ENCODE measurements around the gene SORCS3. TPM values are rescaled to one million over a fixed set of nuclear protein-coding genes. Genes with fewer than 3 reads are reported as not detected.
"Not testable (repeated sequence)": the region's sequence is repeated elsewhere in the genome, so short reads cannot be mapped to it uniquely, and the experiment has no call there.

Gene SORCS3
- total RNA-seq, 2 experiments from 2014 or later = not detected

GRCh38 chr10:104680467-104681401 lies 39.6 kb downstream of the SORCS3 start:
- ChIA-PET POLR2A (no interaction called here), CTCF (no interaction called here)
- peaks cover 17% of the 10 kb centered on the region for H3K27me3 Mint-ChIP-seq (ENCODE audit: low read depth)
- no peaks in the 10 kb centered on the region for H3K36me3 Mint-ChIP-seq (ENCODE audit: low read depth)
- no peak overlapping the region for H3K4me3 Mint-ChIP-seq
- no peaks in the 10 kb centered on the region for H3K9me3 Mint-ChIP-seq (ENCODE audit: insufficient read depth)
- DNase-seq = no peak
- H3K4me1 Mint-ChIP-seq (ENCODE audit: low read depth) = no peaks in the 10 kb centered on the region
- ATAC-seq = no peak
- H3K27ac Mint-ChIP-seq = no peak overlapping the region

GRCh38 chr10:104681485-104681884 lies 40.4 kb downstream of the SORCS3 start:
- no peaks in the 10 kb centered on the region for H3K9me3 Mint-ChIP-seq (ENCODE audit: insufficient read depth)
- no peak overlapping the region for H3K27ac Mint-ChIP-seq
- POLR2A ChIA-PET = no interaction called here
- CTCF ChIA-PET = no interaction called here
- H3K27me3 Mint-ChIP-seq (ENCODE audit: low read depth) = peaks cover 17% of the 10 kb centered on the region
- DNase-seq (no peak), ATAC-seq (no peak)
- H3K4me1 Mint-ChIP-seq (ENCODE audit: low read depth) = no peaks in the 10 kb centered on the region
- H3K4me3 Mint-ChIP-seq = no peak overlapping the region
- H3K36me3 Mint-ChIP-seq (ENCODE audit: low read depth) = no peaks in the 10 kb centered on the region

- Mint-ChIP-seq H3K36me3 (ENCODE audit: low read depth) (no peaks in the 10 kb centered on the region), H3K4me1 (ENCODE audit: low read depth) (no peaks in the 10 kb centered on the region), H3K4me3 (no peak overlapping the region), H3K9me3 (ENCODE audit: insufficient read depth) (no peaks in the 10 kb centered on the region), H3K27ac (no peak overlapping the region), H3K27me3 (ENCODE audit: low read depth) (peaks cover 15% of the 10 kb centered on the region)
- DNase-seq = no peak
- ChIA-PET POLR2A (no interaction called here), CTCF (no interaction called here)
- ATAC-seq = no peak
Measured at GRCh38 chr10:104683567-104683966, 42.5 kb downstream of the SORCS3 start.

GRCh38 chr10:104686829-104687228 lies 45.7 kb downstream of the SORCS3 start:
- ChIA-PET CTCF (no interaction called here), POLR2A (no interaction called here)
- H3K27ac Mint-ChIP-seq = no peak overlapping the region
- H3K9me3 Mint-ChIP-seq (ENCODE audit: insufficient read depth) = no peaks in the 10 kb centered on the region
- DNase-seq (no peak), ATAC-seq (no peak)
- H3K27me3 Mint-ChIP-seq (ENCODE audit: low read depth) = peaks cover 3% of the 10 kb centered on the region
- H3K4me3 Mint-ChIP-seq = no peak overlapping the region
- no peaks in the 10 kb centered on the region for H3K4me1 Mint-ChIP-seq (ENCODE audit: low read depth)
- H3K36me3 Mint-ChIP-seq (ENCODE audit: low read depth) = no peaks in the 10 kb centered on the region

GRCh38 chr10:104688251-104689042 lies 47.4 kb downstream of the SORCS3 start:
- no peak for ATAC-seq
- DNase-seq = no peak
- Mint-ChIP-seq H3K4me1 (ENCODE audit: low read depth) (no peaks in the 10 kb centered on the region), H3K27ac (no peak overlapping the region), H3K36me3 (ENCODE audit: low read depth) (no peaks in the 10 kb centered on the region), H3K4me3 (no peak overlapping the region), H3K9me3 (ENCODE audit: insufficient read depth) (no peaks in the 10 kb centered on the region), H3K27me3 (ENCODE audit: low read depth) (peaks cover 3% of the 10 kb centered on the region)
- ChIA-PET CTCF (no interaction called here), POLR2A (no interaction called here)

- Mint-ChIP-seq H3K4me3 (no peak overlapping the region), H3K27ac (no peak overlapping the region), H3K36me3 (ENCODE audit: low read depth) (no peaks in the 10 kb centered on the region), H3K4me1 (ENCODE audit: low read depth) (no peaks in the 10 kb centered on the region), H3K9me3 (ENCODE audit: insufficient read depth) (no peaks in the 10 kb centered on the region), H3K27me3 (ENCODE audit: low read depth) (peaks cover 3% of the 10 kb centered on the region)
- DNase-seq (no peak), ATAC-seq (no peak)
- CTCF ChIA-PET = no interaction called here
- POLR2A ChIA-PET = no interaction called here
Measured at GRCh38 chr10:104689105-104689504, 48.0 kb downstream of the SORCS3 start.

GRCh38 chr10:104689547-104689946 lies 48.5 kb downstream of the SORCS3 start:
- ChIA-PET CTCF (no interaction called here), POLR2A (no interaction called here)
- DNase-seq (no peak), ATAC-seq (no peak)
- H3K4me3 Mint-ChIP-seq = no peak overlapping the region
- H3K36me3 Mint-ChIP-seq (ENCODE audit: low read depth) = no peaks in the 10 kb centered on the region
- no peaks in the 10 kb centered on the region for H3K9me3 Mint-ChIP-seq (ENCODE audit: insufficient read depth)
- peaks cover 3% of the 10 kb centered on the region for H3K27me3 Mint-ChIP-seq (ENCODE audit: low read depth)
- no peaks in the 10 kb centered on the region for H3K4me1 Mint-ChIP-seq (ENCODE audit: low read depth)
- H3K27ac Mint-ChIP-seq = no peak overlapping the region

GRCh38 chr10:104690101-104690500 lies 49.0 kb downstream of the SORCS3 start:
- H3K27ac Mint-ChIP-seq = no peak overlapping the region
- H3K27me3 Mint-ChIP-seq (ENCODE audit: low read depth) = peaks cover 3% of the 10 kb centered on the region
- no peak for ATAC-seq
- CTCF ChIA-PET = no interaction called here
- H3K4me1 Mint-ChIP-seq (ENCODE audit: low read depth) = no peaks in the 10 kb centered on the region
- no peak overlapping the region for H3K4me3 Mint-ChIP-seq
- H3K9me3 Mint-ChIP-seq (ENCODE audit: insufficient read depth) = no peaks in the 10 kb centered on the region
- POLR2A ChIA-PET = no interaction called here
- no peaks in the 10 kb centered on the region for H3K36me3 Mint-ChIP-seq (ENCODE audit: low read depth)
- no peak for DNase-seq

GRCh38 chr10:104690959-104691358 lies 49.9 kb downstream of the SORCS3 start:
- DNase-seq = no peak
- H3K4me3 Mint-ChIP-seq = no peak overlapping the region
- H3K27ac Mint-ChIP-seq = no peak overlapping the region
- ChIA-PET POLR2A (no interaction called here), CTCF (no interaction called here)
- no peaks in the 10 kb centered on the region for H3K4me1 Mint-ChIP-seq (ENCODE audit: low read depth)
- H3K9me3 Mint-ChIP-seq (ENCODE audit: insufficient read depth) = no peaks in the 10 kb centered on the region
- ATAC-seq = no peak
- no peaks in the 10 kb centered on the region for H3K36me3 Mint-ChIP-seq (ENCODE audit: low read depth)
- H3K27me3 Mint-ChIP-seq (ENCODE audit: low read depth) = peaks cover 3% of the 10 kb centered on the region

GRCh38 chr10:104694074-104694473 lies 53.0 kb downstream of the SORCS3 start:
- no peak overlapping the region for H3K4me3 Mint-ChIP-seq
- CTCF ChIA-PET = no interaction called here
- POLR2A ChIA-PET = no interaction called here
- no peak for DNase-seq
- no peak for ATAC-seq
- H3K27ac Mint-ChIP-seq = no peak overlapping the region
- no peaks in the 10 kb centered on the region for H3K4me1 Mint-ChIP-seq (ENCODE audit: low read depth)
- H3K36me3 Mint-ChIP-seq (ENCODE audit: low read depth) = no peaks in the 10 kb centered on the region
- peaks cover 5% of the 10 kb centered on the region for H3K27me3 Mint-ChIP-seq (ENCODE audit: low read depth)
- H3K9me3 Mint-ChIP-seq (ENCODE audit: insufficient read depth) = no peaks in the 10 kb centered on the region

- H3K4me1 Mint-ChIP-seq (ENCODE audit: low read depth); H3K27me3 Mint-ChIP-seq (ENCODE audit: low read depth); POLR2A ChIA-PET; DNase-seq; ATAC-seq; CTCF ChIA-PET; H3K9me3 Mint-ChIP-seq (ENCODE audit: insufficient read depth); H3K4me3 Mint-ChIP-seq; H3K27ac Mint-ChIP-seq; H3K36me3 Mint-ChIP-seq (ENCODE audit: low read depth): not testable (repeated sequence)
Measured at GRCh38 chr10:104703262-104703661, 62.2 kb downstream of the SORCS3 start.

GRCh38 chr10:104706886-104707285 lies 65.8 kb downstream of the SORCS3 start:
- H3K9me3 Mint-ChIP-seq (ENCODE audit: insufficient read depth) = no peaks in the 10 kb centered on the region
- H3K4me1 Mint-ChIP-seq (ENCODE audit: low read depth) = no peaks in the 10 kb centered on the region
- POLR2A ChIA-PET = no interaction called here
- H3K36me3 Mint-ChIP-seq (ENCODE audit: low read depth) = no peaks in the 10 kb centered on the region
- DNase-seq = no peak
- H3K4me3 Mint-ChIP-seq = no peak overlapping the region
- H3K27ac Mint-ChIP-seq = no peak overlapping the region
- no peak for ATAC-seq
- H3K27me3 Mint-ChIP-seq (ENCODE audit: low read depth) = no peaks in the 10 kb centered on the region
- CTCF ChIA-PET = no interaction called here

Measured in activated CD8-positive, alpha-beta T cell treated with anti-CD3 and anti-CD28 coated beads, Interleukin-2, amount 10 ng/mL, durations not matched to agents 7 days and 5 days (primary cell).